NCI-H2196 treated with DMSO at 0.1 percent for 48 hours (cell line): ENCODE data around the gene ERP29.
"Not testable (repeated sequence)": the region's sequence is repeated elsewhere in the genome, so short reads cannot be mapped to it uniquely, and the experiment has no call there.

Experiments used
- DNase-seq: peaks from one replicate; lab custom pipeline; 2025; ENCODE audit not compliant: unreplicated experiment; lab: John Stamatoyannopoulos, UW

The ERP29 gene

GRCh38 chr12:112031472-112031871 lies 18.2 kb downstream of the ERP29 start:
- no peak for DNase-seq

GRCh38 chr12:112032292-112032691 lies 19.1 kb downstream of the ERP29 start:
- no peak for DNase-seq

GRCh38 chr12:112035219-112035785 lies 22.1 kb downstream of the ERP29 start:
- DNase-seq, result no peak

- DNase-seq, result not testable (repeated sequence)
Observed at GRCh38 chr12:112036614-112037013, 23.4 kb downstream of the ERP29 start.

- no peak for DNase-seq
Observed at GRCh38 chr12:112046003-112046402, 32.8 kb downstream of the ERP29 start.

GRCh38 chr12:112049351-112049750 lies 36.1 kb downstream of the ERP29 start:
- no peak for DNase-seq

GRCh38 chr12:112061137-112061536 lies 47.9 kb downstream of the ERP29 start:
- DNase-seq, result no peak

GRCh38 chr12:112063273-112063672 lies 50.0 kb downstream of the ERP29 start:
- no peak for DNase-seq

- DNase-seq, result no peak
Observed at GRCh38 chr12:112066566-112066965, 53.3 kb downstream of the ERP29 start.
